HepG2 (cell line): Measurements from ENCODE around the gene SHISA7.

Experiments
- BRCA1 ChIP-seq: sonication (generic); formaldehyde crosslinking; IDR thresholded peaks from 2 replicates; pipeline ENCODE4 v1.4.0; 2020; ENCODE audit warnings: missing genetic modification reagents
- HOXA7 ChIP-seq: sonication (generic); formaldehyde crosslinking; IDR thresholded peaks from 2 replicates; pipeline ENCODE4 v1.8.1; 2022; ENCODE audit warnings: mild to moderate bottlenecking, missing genetic modification reagents, moderate library complexity
- MTA3 ChIP-seq: sonication (generic); formaldehyde crosslinking; IDR thresholded peaks from 2 replicates; pipeline ENCODE4 v1.4.0; 2020; ENCODE audit warnings: missing genetic modification reagents
- ZNF263 ChIP-seq: sonication (generic); formaldehyde crosslinking; IDR thresholded peaks from 2 replicates; pipeline ENCODE4 v1.4.0; 2020; ENCODE audit warnings: missing genetic modification reagents
- TF ChIP-seq, protein P1 (sequence below): sonication (generic); formaldehyde crosslinking; IDR thresholded peaks from 2 replicates; pipeline ENCODE4 v1.5.0; 2020; ENCODE audit warnings: mild to moderate bottlenecking, missing genetic modification reagents, moderate library complexity

DNA sequence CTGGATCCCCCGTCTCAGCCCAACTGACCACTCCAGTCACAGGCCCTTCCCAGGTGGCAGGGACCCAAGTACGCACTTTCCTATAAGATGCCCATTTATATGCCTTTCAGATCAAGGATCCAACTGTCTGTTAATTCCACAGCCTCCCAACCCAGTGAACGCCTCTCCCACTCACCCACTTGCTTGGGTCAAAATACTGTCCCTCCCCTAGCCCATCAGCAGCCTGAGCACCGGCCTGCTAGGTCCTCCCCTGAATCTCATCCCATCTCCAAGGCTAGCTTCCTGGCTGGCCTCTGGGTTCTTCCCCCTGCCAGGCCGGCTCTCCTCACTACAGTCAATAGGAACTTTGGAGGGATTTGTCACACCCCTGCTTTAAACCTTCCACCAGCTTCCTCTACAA, 37.5 kb downstream of the SHISA7 start:
- TF ChIP-seq ZNF263 (CRISPR knock-in tag) (no peak), HOXA7 (CRISPR knock-in tag) (no peak), MTA3 (CRISPR knock-in tag) (no peak), BRCA1 (CRISPR knock-in tag) (no peak)
- TF ChIP-seq, protein P1, sequence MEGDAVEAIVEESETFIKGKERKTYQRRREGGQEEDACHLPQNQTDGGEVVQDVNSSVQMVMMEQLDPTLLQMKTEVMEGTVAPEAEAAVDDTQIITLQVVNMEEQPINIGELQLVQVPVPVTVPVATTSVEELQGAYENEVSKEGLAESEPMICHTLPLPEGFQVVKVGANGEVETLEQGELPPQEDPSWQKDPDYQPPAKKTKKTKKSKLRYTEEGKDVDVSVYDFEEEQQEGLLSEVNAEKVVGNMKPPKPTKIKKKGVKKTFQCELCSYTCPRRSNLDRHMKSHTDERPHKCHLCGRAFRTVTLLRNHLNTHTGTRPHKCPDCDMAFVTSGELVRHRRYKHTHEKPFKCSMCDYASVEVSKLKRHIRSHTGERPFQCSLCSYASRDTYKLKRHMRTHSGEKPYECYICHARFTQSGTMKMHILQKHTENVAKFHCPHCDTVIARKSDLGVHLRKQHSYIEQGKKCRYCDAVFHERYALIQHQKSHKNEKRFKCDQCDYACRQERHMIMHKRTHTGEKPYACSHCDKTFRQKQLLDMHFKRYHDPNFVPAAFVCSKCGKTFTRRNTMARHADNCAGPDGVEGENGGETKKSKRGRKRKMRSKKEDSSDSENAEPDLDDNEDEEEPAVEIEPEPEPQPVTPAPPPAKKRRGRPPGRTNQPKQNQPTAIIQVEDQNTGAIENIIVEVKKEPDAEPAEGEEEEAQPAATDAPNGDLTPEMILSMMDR (CRISPR knock-in tag), result no peak
